Caco-2 (cell line): Measurements from ENCODE around the gene DHH. TPM values are rescaled to one million over a fixed set of nuclear protein-coding genes. Genes with fewer than 3 reads are reported as not detected.

Experiments used
- BruUV-seq: library from RNA; stranded (reverse); fragments of 400-500 nt; replicated peaks from 2 replicates; lab custom pipeline; 2021; lab: Mats Ljungman, UMichigan
- CTCF ChIA-PET: fragments of 300-600 bp; sonication (Branson Sonifier 250); formaldehyde crosslinking; loops from one replicate; lab custom pipeline; 2022; ENCODE audit warnings: antibody characterized with exemption; lab: Charles Lee
- POLR2A ChIA-PET: fragments of 300-600 bp; sonication (Branson Sonifier 250); formaldehyde crosslinking; loops from one replicate; lab custom pipeline; 2022; ENCODE audit warnings: antibody characterized with exemption; lab: Charles Lee
- DNase-seq, 2 experiments: peaks; one replicate each; pipeline versions ENCODE4 v3.0.0 to v3.0.0-alpha.2; 2020 to 2022
- H3K27me3 ChIP-seq: replicated peaks from 2 replicates; pipeline ENCODE4 v1.6.0; 2011; ENCODE audit warnings: low read length; ENCODE audit not compliant: control insufficient read depth, insufficient read depth
- H3K36me3 ChIP-seq: 2 replicates; pipeline ENCODE4 v1.5.1; 2011; ENCODE audit warnings: low read length; ENCODE audit not compliant: control insufficient read depth, insufficient read depth
- H3K4me1 ChIP-seq: fragments of 250-450 bp; sonication (Bioruptor Pico); 2 replicates; pipeline ENCODE4 v1.5.1; 2020; ENCODE audit warnings: mild to moderate bottlenecking
- H3K4me3 ChIP-seq: 2 replicates; pipeline ENCODE4 v1.5.1; 2011; ENCODE audit warnings: low read depth, mild to moderate bottlenecking, control low read depth, low read length
- H3K9me3 ChIP-seq: fragments of 250-450 bp; sonication (Bioruptor Pico); 2 replicates; pipeline ENCODE4 v1.5.1; 2020; ENCODE audit warnings: mild to moderate bottlenecking, moderate library complexity
- H3K27ac Mint-ChIP-seq: one replicate; pipeline ENCODE4 v1.8.0; 2022; ENCODE audit warnings: mixed read lengths; ENCODE audit not compliant: unreplicated experiment
- H3K27me3 Mint-ChIP-seq: one replicate; pipeline ENCODE4 v1.8.0; 2022; ENCODE audit warnings: mixed read lengths; ENCODE audit not compliant: insufficient read depth, unreplicated experiment
- H3K36me3 Mint-ChIP-seq: one replicate; pipeline ENCODE4 v1.8.0; 2022; ENCODE audit warnings: mild to moderate bottlenecking, mixed read lengths; ENCODE audit not compliant: insufficient read depth, unreplicated experiment
- H3K4me1 Mint-ChIP-seq: one replicate; pipeline ENCODE4 v1.8.0; 2022; ENCODE audit warnings: low read depth, mixed read lengths; ENCODE audit not compliant: unreplicated experiment
- H3K4me3 Mint-ChIP-seq: one replicate; pipeline ENCODE4 v1.8.0; 2022; ENCODE audit warnings: mild to moderate bottlenecking, moderate library complexity, mixed read lengths; ENCODE audit not compliant: unreplicated experiment
- H3K9me3 Mint-ChIP-seq: one replicate; pipeline ENCODE4 v1.8.0; 2022; ENCODE audit warnings: mixed read lengths; ENCODE audit not compliant: unreplicated experiment
- intact Hi-C: fragments of 100-400 bp; cut with micrococcal nuclease; formaldehyde crosslinking; loops from one replicate; pipeline ENCODE4 v1.10.0; 2022; ENCODE audit not compliant: unreplicated experiment
- total RNA-seq: library from RNA; stranded (reverse); gene quantifications from 2 replicates; pipeline ENCODE4 v1.2.3, GENCODE V29; 2022
- TF ChIP-seq, protein P1 (sequence below), 2 experiments: fragments of 200-600 bp in 1 of 2; IDR thresholded peaks; 1 replicate in 1 of 2; 2 replicates in 1 of 2; pipeline versions ENCODE4 v1.5.1 to v1.8.0; 2011 to 2022; ENCODE audit warnings: antibody characterized with exemption in 1 of 2, control low read depth in 1 of 2, inconsistent platforms in 1 of 2, low read depth in 1 of 2, low read length in 1 of 2, mild to moderate bottlenecking in 1 of 2, moderate library complexity in 1 of 2; ENCODE audit not compliant: insufficient read depth in 1 of 2, severe bottlenecking in 1 of 2, unreplicated experiment in 1 of 2

DHH gene
- total RNA-seq, 1 experiment from 2014 or later, result 0.16 TPM

DNA sequence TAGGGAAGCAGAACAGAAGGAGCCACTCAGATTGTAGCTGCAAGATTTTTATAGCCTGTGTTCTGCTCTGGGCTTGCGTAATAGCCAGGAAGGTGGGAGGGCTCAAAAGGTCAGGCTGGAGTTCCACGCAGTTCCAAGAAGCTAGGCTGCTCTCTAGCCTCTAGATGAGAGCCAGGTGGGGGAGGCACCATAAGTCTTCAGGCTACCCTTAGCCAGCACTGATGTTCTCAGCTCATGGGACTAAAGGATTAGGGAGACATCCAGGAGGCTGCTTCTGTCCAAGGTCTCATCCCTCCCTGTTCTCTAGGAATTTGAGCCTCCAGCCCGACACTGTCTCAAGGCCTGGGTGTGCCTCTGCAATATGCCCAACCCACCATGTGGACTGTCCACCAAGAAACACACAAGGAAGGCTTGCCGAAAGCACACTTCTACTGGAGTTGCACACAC, 14.4 kb upstream of the DHH start:
- Mint-ChIP-seq H3K36me3 (peaks cover 8% of the 10 kb centered on the region), H3K9me3 (no peaks in the 10 kb centered on the region), H3K4me1 (peaks cover 18% of the 10 kb centered on the region), H3K27me3 (no peaks in the 10 kb centered on the region), H3K4me3 (peak overlapping the region; percentile 97), H3K27ac (peak overlapping the region; percentile 89)
- Histone ChIP-seq H3K4me1 (peaks cover 14% of the 10 kb centered on the region), H3K27me3 (no peaks in the 10 kb centered on the region), H3K9me3 (0 out of 2 replicates have a peak, but pooled peaks cover 6% of the 10 kb centered on the region), H3K4me3 (peak overlapping the region; percentile 77), H3K36me3 (no peaks in the 10 kb centered on the region)
- intact Hi-C loops, result loop anchor here (2.0 kb wide), 1 partner anchor 38 kb away; no protein-coding TSS in a partner anchor
- ChIA-PET POLR2A (interaction anchor here (0.6 to 1.0 kb wide), 3 partner anchors 22 to 311 kb away, joined by 5 to 6 read pairs (median 5); partner anchors contain the start of gene TUBA1B), CTCF (interaction anchor here (0.5 to 4.4 kb wide), 10 partner anchors 9 to 256 kb away, joined by 3 to 47 read pairs (median 5); partner anchors contain the start of genes DHH and TUBA1B)
- BruUV-seq, result no TSS peak
- TF ChIP-seq, protein P1, sequence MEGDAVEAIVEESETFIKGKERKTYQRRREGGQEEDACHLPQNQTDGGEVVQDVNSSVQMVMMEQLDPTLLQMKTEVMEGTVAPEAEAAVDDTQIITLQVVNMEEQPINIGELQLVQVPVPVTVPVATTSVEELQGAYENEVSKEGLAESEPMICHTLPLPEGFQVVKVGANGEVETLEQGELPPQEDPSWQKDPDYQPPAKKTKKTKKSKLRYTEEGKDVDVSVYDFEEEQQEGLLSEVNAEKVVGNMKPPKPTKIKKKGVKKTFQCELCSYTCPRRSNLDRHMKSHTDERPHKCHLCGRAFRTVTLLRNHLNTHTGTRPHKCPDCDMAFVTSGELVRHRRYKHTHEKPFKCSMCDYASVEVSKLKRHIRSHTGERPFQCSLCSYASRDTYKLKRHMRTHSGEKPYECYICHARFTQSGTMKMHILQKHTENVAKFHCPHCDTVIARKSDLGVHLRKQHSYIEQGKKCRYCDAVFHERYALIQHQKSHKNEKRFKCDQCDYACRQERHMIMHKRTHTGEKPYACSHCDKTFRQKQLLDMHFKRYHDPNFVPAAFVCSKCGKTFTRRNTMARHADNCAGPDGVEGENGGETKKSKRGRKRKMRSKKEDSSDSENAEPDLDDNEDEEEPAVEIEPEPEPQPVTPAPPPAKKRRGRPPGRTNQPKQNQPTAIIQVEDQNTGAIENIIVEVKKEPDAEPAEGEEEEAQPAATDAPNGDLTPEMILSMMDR (IDR thresholded peaks at IDR 0.05; ENCODE audit: insufficient read depth in 1 of 2, low read depth in 1 of 2, low read length in 1 of 2, severe bottlenecking in 1 of 2, unreplicated experiment in 1 of 2), result no peak
- DNase-seq, result peak; percentile 59 to 70

DNA sequence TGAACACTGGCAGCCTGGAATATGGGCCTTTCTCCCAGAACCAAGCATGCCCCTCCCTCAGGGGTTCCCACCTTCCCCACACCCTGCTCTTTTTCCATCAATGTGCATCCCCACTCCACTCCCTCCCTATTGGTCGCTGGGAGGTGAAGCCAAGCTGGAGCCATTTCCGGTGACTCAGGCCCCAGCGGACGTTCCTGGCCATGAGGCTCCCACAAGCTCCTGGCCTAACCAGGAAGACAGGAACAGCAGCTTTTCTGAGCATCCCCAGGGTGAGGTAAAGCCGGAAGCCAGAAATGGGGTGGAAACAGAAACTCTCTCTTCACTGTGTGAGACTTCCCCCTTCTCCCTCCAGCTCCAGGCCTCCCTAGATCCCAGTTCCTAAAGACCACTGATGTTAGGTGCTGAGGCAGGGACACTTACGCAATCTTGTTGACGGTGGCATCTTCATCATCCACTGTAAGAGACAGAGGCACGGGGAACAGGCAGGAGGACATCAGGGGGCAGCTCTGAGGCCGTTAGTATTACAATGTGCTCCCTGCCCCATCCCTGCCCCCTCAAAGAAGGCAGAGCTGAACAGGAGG, 11.0 kb upstream of the DHH start:
- Mint-ChIP-seq H3K27me3 (no peaks in the 10 kb centered on the region), H3K27ac (no peak overlapping the region), H3K36me3 (peaks cover 11% of the 10 kb centered on the region), H3K4me1 (peaks cover 18% of the 10 kb centered on the region), H3K9me3 (no peaks in the 10 kb centered on the region), H3K4me3 (no peak overlapping the region)
- no peak for DNase-seq
- Histone ChIP-seq H3K4me3 (no peak overlapping the region), H3K9me3 (no peaks in the 10 kb centered on the region), H3K36me3 (0 out of 2 replicates have a peak, but pooled peaks cover 2% of the 10 kb centered on the region), H3K27me3 (no peaks in the 10 kb centered on the region), H3K4me1 (peaks cover 14% of the 10 kb centered on the region)
- BruUV-seq, result no TSS peak
- POLR2A ChIA-PET, result no interaction called here
- CTCF ChIA-PET, result interaction anchor here (0.5 to 2.9 kb wide), 5 partner anchors 9 to 466 kb away, joined by 3 to 7 read pairs (median 3); no protein-coding TSS in a partner anchor
- TF ChIP-seq, protein P1 (IDR thresholded peaks at IDR 0.05; ENCODE audit: insufficient read depth in 1 of 2, low read depth in 1 of 2, low read length in 1 of 2, severe bottlenecking in 1 of 2, unreplicated experiment in 1 of 2), result no peak
- intact Hi-C loops, result no loop called here

DNA sequence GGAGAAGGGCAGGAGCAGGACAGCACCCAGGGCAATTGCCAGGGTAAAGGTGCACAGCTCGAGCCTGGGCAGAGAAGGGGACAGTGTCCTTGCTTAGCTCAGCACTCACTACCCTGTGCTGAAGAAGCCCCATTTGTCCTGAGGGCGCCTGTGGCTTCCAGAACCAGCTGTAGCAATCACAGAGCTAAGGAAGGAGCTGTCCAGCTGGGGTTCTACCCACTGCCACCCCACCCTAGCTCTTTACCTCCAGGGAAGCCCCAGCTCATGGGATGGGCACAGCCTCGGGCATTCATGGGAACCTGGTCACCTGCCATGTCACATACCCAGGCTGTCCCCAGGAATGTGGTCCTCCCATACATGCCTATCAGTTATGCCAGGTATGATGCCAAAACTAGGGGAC, 10.2 kb upstream of the DHH start:
- Histone ChIP-seq H3K9me3 (no peaks in the 10 kb centered on the region), H3K27me3 (no peaks in the 10 kb centered on the region), H3K36me3 (0 out of 2 replicates have a peak, but pooled peaks cover 2% of the 10 kb centered on the region), H3K4me3 (no peak overlapping the region), H3K4me1 (peaks cover 14% of the 10 kb centered on the region)
- Mint-ChIP-seq H3K27ac (no peak overlapping the region), H3K4me1 (peaks cover 15% of the 10 kb centered on the region), H3K27me3 (no peaks in the 10 kb centered on the region), H3K9me3 (no peaks in the 10 kb centered on the region), H3K4me3 (no peak overlapping the region), H3K36me3 (peaks cover 16% of the 10 kb centered on the region)
- ChIA-PET POLR2A (no interaction called here), CTCF (interaction anchor here (0.5 to 2.9 kb wide), 5 partner anchors 9 to 467 kb away, joined by 3 to 7 read pairs (median 3); no protein-coding TSS in a partner anchor)
- no peak for DNase-seq
- TF ChIP-seq, protein P1 (IDR thresholded peaks at IDR 0.05; ENCODE audit: insufficient read depth in 1 of 2, low read depth in 1 of 2, low read length in 1 of 2, severe bottlenecking in 1 of 2, unreplicated experiment in 1 of 2), result no peak
- BruUV-seq, result no TSS peak
- intact Hi-C loops, result no loop called here
